ENCODE results near the gene IQUB.
"Not testable (repeated sequence)": the region's sequence is repeated elsewhere in the genome, so short reads cannot be mapped to it uniquely, and the experiment has no call there.

The IQUB gene

DNA sequence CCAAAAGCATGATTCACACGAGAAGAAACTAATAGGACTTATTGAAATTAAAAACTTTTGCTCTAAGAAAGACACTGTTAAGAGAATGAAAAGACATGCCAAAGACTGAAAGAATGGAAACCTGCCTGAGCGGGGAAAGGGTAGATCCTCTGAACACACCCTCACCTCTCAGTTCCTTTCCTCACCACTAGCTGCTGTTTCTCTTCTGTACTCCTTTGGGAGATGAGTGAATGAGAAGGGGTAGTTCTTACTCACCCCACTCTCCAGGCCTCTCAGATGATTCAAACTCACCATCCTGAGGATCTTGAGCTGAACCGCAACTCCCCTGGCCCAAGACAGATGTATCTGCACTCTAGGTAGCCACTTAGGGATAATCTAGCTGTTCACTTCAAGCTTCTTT lies 41.9 kb downstream of the IQUB start:
- DNase-seq (ENCODE audit: low read depth in 2 of 2), result no peak

DNA sequence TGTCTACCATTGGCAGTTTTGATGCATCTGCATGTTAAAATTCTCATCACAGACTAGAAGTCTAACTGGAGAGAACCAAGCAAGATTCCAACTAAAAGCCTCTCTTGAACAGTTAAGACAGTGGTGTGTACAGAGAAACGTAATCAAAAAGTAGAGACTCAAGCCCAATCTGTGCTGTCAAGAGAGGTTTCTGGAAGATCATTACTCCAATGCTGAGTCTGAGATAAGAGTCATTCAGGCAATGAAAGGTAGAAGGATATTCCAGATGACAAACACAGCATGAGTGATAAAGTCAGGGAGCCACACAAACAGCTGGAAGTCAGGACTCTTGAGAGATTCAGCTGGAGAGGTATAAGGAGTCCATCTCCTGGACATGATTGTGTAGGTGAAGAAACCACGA lies 48.7 kb downstream of the IQUB start:
- DNase-seq (ENCODE audit: low read depth in 2 of 2), result no peak

DNA sequence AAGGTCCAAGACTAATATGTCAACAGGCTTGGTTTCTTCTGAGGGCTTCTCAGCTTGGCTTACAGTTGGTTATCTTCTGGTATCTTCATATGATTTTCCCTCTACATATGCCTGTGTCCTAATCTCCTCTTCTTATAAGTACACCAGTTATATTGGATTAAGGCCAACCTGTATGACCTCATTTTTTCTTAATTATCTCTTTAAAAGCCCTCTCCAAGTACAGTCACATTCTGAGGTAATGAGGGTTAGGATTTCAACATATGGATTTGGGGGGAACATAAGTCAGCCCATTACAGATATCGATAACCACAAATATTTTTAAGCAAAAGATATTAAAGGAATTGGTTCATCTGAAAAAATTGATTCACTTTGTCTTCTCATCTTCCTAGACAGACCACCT lies 49.2 kb downstream of the IQUB start:
- DNase-seq (ENCODE audit: low read depth in 2 of 2), result no peak

DNA sequence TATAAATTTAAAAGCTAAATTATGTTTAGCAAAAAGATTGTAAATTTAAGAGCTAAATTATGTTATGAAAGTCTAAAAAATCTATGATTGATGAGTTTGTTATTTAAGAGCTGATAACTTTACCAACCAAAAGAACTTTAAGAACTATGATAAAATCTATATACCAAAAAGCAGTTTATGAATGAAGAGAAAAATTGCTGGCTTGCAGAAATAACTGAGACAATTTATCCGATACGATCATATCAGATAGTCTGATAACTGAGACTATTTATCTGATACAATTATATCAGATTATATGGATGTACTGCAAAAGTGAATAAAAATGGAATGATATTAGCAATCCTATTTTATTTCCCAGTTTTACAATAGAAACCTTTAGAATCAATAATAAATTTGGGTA lies 50.2 kb downstream of the IQUB start:
- no peak for DNase-seq (ENCODE audit: low read depth in 2 of 2)

DNA sequence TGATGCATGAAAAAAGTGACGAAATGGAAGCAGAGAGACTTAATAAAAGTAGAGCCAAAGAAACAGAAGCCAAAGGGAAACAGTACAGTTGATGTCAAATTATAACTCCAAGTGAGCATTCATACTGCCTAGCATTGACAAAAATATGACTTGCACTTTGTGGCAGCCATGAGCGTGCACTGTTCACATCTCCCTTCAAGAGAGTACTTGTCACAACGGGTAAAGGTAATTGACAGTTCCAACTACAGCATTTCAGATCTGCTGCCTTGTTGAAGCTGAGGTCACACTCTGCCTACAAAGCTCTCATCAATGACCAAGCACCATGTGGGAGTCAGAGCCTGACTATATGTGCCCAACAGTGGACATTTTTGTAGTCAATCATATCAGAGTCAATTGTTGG lies 54.3 kb downstream of the IQUB start:
- DNase-seq (ENCODE audit: low read depth in 2 of 2), result no peak

DNA sequence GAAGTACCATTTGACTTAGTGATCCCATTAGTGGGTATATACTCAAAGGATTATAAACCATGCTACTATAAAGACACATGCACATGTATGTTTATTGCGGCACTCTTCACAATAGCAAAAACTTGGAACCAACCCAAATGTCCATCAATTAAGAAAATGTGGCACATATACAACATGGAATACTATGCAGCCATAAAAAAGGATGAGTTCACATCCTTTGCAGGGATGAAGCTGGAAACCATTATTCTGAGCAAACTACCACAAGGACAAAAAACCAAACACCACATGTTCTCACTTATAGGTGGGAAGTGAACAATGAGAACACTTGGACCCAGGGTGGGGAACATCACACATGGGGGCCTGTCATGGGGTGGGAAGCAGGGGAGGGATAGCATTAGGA lies 56.3 kb downstream of the IQUB start:
- DNase-seq (ENCODE audit: low read depth in 2 of 2), result not testable (repeated sequence)

DNA sequence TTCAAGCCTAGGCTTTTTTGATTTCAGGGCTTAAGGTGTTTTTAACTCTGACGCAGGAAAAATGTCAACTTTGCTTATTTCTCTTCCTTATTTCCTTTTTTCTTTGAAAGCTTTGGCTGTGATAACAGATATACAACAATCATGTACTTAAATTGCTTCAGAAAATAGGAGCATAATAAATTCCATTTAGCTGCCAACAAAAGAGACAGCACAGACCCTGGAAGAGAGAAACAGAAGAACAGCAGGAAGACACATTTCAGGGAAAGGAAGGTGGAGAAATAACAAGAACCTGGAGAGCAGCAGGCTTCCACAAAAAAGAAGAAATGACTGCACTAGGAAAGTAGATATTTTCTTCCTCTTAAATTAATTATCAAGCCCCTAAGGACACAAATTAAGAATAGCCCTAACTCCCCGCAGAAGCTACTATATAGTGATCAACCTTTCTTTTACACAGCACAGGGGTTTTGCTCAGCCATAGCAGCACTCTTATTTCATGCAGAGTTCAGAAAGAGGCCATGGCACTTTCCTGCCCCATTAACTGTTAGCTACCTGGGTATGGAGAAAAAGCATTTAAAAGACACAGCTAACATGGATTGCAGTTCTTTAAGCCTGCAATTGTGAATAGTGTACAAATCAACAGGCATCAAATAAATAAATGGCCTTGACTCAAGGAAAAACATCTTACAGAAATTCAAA lies 61.5 kb downstream of the IQUB start:
- DNase-seq (ENCODE audit: low read depth in 2 of 2), result no peak

DNA sequence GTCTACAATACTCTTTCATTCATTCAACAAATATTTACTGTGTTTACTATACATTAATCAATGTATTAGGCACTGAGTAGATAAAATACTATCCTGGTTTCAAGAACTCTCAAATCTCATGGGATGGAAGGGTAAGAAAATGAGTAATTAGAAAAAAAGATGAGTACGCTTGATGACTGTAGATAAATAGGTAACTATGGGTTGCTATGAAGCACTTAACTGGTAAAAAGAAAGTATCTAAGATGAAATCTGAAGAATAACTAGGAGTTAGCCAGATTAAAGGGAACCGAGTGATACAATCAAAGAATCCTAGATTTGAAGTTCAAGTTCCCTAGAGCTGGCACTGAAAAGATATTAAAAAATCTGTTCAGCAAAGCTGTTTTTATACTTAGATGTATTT lies 62.1 kb downstream of the IQUB start:
- DNase-seq (ENCODE audit: low read depth in 2 of 2), result no peak

DNA sequence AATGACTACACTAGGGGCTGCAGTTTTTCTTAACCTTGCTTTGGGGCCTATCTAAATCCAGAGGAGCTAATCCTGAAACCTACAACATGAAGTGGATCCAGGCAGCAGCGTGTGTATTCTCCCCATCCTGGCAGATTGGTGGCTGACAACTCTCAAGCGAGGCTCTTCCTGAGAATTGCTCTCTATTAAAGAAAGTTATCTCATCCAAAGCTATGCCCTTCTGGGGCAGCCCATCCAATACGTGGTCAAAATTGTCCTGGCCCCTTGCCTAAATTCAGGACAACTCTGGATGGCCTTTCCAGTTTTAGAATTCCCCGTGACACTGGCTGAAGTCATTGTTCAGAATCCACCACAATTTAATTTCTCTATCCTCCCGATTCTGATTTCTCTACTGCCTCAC lies 66.1 kb downstream of the IQUB start:
- no peak for DNase-seq (ENCODE audit: low read depth in 2 of 2)

DNA sequence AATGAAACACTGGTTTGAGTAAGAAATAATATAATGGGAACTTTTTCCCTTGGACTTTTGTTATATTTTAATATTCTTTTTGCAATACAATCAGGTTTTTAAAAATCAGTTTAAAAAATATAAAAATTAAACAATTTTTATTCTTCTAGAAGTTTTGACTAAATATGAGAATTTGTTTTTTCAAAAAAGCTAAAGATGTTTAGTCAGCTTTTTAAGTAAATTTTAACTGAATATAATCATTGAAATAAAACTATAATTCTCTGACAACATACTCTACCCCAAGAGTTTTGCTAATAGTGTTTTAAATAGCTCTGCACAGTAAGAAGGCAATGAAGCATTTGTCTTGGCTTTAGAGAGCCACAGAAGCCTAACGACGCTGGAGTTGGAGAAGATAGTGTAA lies 70.5 kb downstream of the IQUB start:
- no peak for DNase-seq (ENCODE audit: low read depth in 2 of 2)

DNA sequence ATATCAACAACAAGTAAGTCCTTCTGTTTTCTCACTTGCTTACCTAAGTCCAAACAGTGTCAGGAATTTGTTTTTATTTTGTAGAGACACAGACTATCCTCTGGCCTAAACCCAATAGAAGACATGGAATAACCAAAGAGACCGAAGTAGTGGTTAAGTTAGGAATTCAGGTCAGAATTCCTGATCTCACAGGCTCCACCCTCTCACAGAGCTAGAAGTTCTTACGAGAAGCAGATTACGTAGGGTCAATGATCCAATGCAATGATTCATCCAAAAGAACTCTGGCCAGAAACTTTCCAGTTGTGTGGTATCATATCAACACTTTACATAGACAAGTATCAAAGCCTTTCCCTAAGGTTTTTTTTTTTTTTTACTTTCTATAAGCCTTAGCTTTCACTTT lies 73.8 kb downstream of the IQUB start:
- DNase-seq (ENCODE audit: low read depth in 2 of 2), result peak; percentile 0 to 2

DNA sequence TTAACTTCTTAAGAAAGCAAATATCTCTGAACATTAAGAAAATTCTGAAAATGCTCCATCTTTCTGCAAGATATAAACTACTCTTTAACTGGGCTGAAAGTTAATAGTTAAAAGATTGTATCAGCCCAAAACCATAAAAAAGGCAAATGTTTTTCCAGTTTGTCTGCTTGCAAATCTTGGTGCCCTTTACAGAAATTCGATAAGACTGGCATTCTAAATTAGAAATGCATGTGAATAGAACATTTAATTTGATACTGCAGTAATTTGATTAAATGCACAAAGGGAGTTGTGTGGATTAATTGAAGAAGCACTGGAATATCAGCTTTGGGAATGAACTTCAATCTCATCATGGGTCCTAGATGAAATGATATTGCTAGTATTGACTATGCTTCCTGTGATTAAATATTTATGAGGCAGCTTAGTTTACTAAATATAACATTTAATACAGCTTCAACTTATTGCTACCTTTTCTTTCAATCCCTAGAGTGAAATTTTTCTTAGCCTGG lies 78.4 kb downstream of the IQUB start:
- DNase-seq (ENCODE audit: low read depth in 2 of 2), result no peak

DNA sequence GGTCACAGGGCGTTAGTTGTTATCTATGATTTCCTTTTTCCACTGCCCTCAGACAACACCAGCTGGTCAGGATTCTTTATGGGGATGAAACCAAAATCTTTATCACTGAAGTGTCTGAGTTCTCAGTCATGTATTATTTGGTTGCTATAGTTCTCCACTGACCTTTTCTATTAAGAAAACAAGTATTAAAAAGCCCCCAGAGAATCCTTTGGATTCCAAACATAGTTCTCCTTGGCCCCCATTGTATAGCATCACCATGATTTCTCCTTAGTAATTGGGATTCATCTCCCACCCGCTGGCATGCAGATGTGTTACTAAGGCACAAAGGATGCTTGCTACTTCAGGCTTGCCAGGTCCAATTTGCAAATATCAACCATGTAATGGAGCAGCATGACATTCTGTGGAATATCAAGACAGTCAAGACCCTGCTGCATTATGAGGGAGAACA lies 94.3 kb downstream of the IQUB start:
- no peak for DNase-seq (ENCODE audit: low read depth in 2 of 2)

DNA sequence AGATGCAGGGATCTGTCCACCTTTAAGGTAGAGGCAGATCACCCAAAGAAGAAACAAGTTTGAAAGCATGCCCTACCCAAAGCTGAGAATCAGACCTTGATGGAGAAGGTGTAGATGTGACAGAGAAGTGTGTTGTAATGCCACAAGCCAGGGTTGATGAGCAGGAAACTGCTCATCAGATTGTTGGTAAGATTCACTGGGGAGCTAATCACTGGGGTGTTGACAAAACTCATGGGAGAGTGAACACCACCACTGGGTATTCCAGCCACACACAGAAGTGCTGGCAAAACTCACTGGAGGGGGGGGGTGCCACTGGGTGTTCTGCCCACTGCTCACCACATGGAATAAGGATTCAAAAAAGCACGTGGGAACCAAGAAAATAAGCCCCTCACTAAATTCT lies 95.2 kb downstream of the IQUB start:
- DNase-seq (ENCODE audit: low read depth in 2 of 2), result no peak

DNA sequence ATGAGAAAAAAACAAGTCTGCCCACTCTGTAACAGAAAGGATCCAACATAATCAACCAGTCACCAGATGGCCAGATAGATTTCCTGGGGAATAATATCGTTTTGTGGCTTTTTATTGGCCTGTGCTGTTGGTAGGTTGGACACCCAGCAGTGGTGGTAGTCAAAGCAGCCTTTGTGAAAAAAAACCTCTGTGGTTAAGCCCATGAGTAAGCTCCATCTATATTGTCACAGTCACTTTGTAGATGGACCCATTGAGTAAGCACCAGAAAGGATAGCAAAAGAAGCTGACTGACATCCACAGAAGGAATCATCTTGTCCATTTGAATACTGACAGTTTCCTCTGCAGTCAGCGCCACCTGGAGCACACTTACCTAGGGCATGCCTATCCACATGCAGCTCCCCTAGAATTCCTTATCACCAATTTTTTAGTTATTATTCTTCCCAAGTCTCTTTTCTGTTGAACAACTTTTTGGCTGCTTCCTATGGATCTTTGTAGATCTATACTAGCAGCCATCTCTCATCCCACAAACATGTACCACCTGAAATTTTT lies 96.9 kb downstream of the IQUB start:
- DNase-seq (ENCODE audit: low read depth in 2 of 2), result no peak

DNA sequence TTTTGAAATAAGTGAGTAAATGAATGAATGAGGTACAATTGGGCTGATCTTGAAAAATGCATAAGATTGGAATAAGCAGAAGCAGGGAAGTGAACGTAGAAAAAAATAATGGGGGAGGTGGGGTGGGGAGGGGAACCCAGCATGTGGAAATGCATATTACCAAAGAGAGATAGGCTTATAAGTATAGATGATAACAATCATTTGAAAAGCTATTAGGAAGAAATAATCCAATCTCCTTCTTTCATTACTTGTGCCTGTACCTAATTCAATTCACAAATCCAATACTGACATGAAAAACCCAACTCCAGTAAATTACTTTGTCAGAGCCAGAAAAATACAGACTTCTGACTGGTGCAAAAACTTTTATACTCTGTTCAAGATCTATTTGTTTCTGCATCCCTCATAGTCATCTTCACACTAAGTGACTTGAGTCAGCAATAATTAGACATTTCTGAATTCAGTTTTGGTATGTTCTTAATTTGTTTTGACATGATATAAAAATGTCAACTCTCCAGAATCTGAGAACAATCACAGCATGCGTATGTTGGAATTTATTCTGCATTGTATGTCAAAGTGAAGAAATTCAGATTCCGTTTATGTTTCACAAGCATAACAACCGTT lies 99.2 kb downstream of the IQUB start:
- no peak for DNase-seq (ENCODE audit: low read depth in 2 of 2)

DNA sequence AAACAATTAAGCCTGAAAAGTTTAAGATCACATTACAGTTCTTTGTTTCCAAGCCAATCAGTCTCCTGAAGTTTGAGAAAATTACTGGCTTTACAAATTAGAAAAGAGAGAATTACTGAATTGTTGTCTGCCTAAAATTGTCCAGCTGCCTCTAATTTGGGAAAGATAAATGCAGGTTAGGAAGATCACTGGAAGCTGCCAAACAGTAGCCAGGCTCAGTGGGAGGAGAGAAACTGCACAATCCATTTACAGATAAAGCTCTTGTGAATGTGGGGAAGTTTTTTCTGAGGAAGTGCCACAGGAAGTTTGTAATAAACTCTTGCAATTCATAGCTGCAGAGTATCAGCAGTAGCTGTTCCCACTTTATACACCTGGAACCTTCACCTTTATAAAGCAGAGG lies 100.7 kb downstream of the IQUB start:
- DNase-seq (ENCODE audit: low read depth in 2 of 2), result no peak

DNA sequence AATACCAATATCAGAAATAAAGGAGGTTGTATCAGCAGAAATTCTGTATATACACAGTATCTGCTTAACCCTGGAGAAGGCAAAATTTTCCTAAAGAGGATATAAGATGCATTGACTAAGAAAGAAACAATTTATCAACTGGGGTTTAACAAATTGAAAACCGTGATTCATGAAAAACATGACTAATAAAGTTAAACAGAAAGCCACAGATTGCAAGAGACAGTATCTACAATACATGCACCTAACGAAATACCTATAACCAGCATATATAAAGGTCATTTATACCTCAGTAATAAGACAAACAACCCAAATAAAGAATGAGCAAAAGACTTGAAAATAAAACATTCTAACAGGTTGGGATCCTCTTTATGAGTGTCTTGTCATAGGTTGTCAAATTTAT lies 101.8 kb downstream of the IQUB start:
- no peak for DNase-seq (ENCODE audit: low read depth in 2 of 2)

DNA sequence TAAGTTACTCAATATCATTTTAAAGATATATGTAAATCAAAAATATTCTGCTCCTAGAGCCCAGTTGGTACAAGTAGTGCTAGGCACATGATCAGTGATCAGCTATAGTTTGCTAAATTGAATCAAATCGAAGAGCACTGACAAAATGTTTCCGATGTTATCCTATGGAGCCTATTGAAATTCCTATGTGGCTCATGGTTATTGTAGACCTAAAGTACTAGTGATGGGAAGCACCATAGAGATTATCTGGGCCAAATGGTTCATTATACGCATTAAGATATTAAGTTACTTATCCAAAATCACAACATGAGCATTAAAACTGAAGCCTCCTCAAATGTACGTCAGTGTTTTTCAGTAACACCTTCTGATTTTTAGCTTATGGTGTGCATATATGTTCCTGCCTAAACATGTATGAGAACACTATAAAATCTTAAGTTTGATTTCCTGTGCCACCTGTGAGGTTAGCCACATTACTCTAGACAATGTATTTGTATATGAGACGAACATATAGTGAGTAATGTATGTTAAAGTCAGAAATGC lies 103.2 kb downstream of the IQUB start:
- DNase-seq (ENCODE audit: low read depth in 2 of 2), result no peak

DNA sequence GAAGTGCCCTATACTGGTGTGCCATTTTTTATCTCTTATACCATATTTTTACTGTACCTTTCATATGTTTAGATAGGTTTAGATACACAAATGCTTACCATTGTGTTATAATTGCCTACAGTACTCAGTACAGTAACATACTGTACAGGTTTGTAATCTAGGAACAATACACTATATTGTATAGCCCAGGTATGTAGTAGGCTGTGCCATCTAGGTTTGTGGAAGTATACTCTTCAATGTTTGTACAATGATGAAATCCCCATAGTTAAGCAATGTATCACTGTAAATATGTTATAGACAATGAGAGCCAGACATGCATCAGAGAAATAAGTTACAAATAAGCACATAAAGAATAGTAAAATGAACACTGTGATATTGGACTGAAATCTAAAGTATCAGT lies 109.1 kb downstream of the IQUB start:
- no peak for DNase-seq (ENCODE audit: low read depth in 2 of 2)

DNA sequence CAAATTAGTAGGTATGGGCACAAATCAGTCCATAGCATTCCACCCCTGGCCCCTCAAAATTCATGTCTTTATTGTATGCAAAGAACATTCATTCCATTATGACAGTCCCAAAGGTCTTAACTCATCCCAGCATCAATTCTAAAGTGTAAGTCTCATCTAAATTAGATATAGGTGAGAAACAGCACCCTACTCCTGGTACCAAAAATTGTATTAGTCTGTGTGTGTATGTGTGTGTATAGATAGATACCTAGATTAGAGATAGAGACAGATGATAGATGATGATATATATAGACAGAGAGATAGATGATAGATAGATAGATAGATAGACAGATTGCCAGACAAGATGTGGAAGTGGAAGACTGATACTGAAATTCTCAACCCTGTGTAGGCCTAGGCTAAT lies 109.9 kb downstream of the IQUB start:
- no peak for DNase-seq (ENCODE audit: low read depth in 2 of 2)

DNA sequence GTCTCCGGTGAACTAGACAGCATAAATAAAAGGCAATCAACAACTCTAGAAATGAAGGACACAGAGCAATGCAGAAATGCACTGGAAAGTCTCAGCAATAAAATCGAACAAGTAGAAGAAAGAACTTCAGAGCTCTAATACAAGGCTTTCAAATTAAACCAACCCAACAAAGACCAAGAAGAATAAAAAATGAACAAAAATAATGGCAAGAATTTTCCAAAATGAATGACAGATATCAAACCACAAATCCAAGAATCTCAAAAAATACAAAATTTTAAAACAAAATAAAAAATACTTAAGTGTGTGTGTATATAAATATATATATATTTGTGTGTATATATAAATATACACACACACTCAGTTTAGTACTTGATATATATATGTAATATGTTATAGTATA lies 110.8 kb downstream of the IQUB start:
- DNase-seq (ENCODE audit: low read depth in 2 of 2), result no peak

DNA sequence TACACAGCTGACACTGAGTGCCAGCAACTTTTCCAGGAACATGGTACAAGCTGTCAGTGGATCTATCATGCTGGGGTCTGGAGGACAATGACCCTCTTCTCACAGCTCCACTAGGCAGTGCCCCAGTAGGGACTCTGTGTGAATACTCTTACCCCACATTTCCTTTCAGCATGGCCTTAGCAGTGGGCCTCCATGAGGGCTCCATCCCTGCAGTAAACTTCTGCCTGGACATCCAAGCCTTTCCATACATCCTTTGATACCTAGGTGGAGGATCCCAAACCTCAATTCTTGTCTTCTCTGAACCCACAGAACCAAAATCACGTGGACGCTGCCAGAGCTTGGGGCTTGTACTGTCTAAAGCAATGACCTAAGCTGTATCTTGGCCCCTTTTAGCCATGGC lies 116.8 kb downstream of the IQUB start:
- DNase-seq (ENCODE audit: low read depth in 2 of 2), result no peak
